ENCODE data around the gene TARBP2. TPM values are rescaled to one million over a fixed set of nuclear protein-coding genes. Genes with fewer than 3 reads are reported as not detected.
A peak's percentile ranks its signal among the peaks of the same experiment; 100 is the strongest.

TARBP2 gene, protein sequence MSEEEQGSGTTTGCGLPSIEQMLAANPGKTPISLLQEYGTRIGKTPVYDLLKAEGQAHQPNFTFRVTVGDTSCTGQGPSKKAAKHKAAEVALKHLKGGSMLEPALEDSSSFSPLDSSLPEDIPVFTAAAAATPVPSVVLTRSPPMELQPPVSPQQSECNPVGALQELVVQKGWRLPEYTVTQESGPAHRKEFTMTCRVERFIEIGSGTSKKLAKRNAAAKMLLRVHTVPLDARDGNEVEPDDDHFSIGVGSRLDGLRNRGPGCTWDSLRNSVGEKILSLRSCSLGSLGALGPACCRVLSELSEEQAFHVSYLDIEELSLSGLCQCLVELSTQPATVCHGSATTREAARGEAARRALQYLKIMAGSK
- 19.4 TPM for total RNA-seq

DNA sequence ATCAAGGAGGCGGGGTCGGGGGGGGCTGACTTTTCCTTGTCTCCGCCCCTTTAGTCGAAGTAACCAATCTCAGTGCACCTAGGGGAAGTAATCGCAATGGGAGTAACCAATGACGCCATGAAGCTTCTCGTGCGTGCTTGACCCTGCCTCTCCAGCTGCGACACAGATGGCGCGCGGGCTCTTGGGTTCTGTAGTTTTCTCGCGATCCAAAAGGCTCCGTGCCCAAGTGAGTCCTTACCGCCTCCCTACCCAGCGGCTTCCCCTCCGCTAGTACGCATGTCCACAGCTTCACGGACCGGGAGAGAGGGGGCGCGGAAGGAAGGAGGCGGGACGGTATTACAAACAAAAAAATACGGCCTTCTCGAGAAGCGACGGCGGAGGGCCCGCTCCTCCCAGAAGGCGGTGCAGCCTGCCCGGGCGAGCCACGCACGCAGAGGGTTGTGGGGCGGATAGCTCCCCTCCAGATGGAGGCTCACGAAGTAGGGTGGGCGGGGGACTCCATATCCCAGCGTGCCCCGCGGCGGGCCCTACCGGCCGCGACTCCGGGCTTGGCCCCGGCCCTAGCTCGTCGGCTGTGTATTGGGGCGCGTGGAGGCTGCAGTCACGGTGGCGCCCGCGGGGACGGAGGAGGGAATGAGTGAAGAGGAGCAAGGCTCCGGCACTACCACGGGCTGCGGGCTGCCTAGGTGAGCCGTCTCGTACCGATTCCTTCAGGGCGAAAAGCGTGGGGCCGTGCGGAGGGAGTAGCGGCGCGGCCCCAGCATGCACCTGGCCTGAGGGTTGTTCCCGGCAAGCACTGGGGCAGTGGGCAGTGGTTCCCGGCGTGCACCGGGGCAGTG lies at the start of gene TARBP2:
Gene TARBP2 (plus strand): TSS at position 508 of the 839 bp plus-strand sequence. CDS start 126 bp downstream, at position 634.
- peak; percentile 99 for DNase-seq (ENCODE audit: low spot score)
- ATAC-seq: peak; percentile 91
- intact Hi-C loops (cut with DNase I): loop anchor here (10.0 kb wide), 2 partner anchors 46 to 146 kb away; partner anchors contain the start of gene PCBP2

GRCh38 chr12:53451661-53452158 lies 49.4 kb upstream of the TARBP2 start, which contains the start of gene PCBP2:
TSS of gene PCBP2 (plus strand) at chr12:53452102. CDS start at chr12:53454801, 2,699 bp downstream.
- peak; percentile 98 for ATAC-seq
- peak; percentile 98 for DNase-seq (ENCODE audit: low spot score)
- intact Hi-C loops (cut with DNase I): loop anchor here (10.0 kb wide), 1 partner anchor 53 kb away; the partner anchor contains the start of genes NPFF and TARBP2

- DNase-seq (ENCODE audit: low spot score) (peak; percentile 92), ATAC-seq (peak; percentile 85)
- intact Hi-C loops (cut with DNase I): loop anchor here (10.0 kb wide), 1 partner anchor 52 kb away; the partner anchor contains the start of genes NPFF and TARBP2
These were observed 48.7 kb upstream of the TARBP2 start for GRCh38 chr12:53452159-53453077.

DNA sequence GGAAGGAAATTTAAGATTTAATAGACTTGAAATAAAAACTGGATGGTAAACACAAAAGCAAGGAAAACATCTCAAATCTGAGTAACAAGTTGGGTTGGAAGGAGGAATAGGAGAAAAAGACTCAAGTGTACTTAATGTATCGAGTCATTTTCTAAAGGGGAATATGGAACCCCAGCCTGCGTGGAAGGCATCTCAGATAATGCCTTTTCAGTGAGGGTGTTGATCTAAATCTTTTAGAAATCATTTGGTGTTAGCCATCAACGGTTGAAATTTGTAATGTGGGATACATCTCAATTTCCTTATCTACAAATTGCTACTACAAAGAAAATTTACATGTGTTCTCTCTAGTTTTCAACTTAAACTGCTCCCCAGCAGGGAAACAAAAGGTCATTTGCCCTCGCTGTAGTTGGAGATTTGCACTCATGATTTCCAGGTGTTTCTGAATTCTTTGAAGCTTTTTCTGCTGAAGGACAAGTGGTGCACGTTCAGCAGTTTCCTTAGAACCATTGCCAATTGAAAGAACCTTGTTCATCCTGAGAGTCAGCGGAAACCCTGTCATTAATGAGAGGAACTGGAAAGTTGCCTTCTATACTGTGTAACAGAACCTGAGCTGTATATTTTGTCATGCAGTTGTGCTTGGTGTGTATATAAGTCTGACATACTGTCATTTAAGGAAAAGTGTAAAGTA lies 47.0 kb upstream of the TARBP2 start:
- no peak for ATAC-seq
- intact Hi-C loops (cut with DNase I): loop anchor here (10.0 kb wide), 1 partner anchor 51 kb away; the partner anchor contains the start of genes NPFF and TARBP2

GRCh38 chr12:53454707-53455106 lies 46.4 kb upstream of the TARBP2 start:
- intact Hi-C loops (cut with DNase I): loop anchor here (10.0 kb wide), 1 partner anchor 50 kb away; the partner anchor contains the start of genes NPFF and TARBP2
- no peak for DNase-seq (ENCODE audit: low spot score)
- ATAC-seq: no peak

More for the DNA sequence above, 47.0 kb upstream of the TARBP2 start:
- DNase-seq (ENCODE audit: low spot score): no peak

DNA sequence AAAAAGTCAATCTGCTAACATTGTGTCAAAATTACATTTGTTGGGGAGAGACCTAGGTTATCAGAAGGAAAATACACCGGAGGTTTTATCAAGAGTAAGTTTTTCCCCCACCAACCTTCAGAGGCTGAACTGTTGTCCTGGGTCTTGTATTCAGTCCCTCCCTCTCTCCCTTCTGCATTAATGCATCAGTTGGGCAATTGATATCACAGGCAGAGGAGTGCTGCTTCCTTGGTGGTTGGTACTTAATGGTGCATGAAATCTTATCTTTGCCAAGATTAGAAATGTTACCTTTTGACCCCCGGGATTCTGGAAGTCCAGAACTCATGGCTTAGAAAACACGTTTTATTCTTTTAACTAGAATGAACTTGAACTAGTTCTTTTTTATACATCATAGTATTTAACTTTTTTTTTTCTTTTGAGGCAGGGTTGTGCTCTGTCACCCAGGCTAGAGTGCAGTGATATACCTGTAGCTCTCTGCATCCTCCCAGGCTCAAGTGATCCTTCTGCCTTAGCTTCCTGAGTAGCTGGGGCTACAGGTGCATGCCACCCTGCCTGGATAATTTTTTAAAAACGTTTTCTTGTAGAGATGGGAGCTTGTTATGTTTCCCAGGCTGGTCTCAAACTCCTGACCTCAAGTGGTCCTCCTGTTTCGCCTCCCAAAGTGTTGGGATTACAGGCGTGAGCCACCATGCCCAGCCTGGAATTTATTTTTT lies 44.3 kb upstream of the TARBP2 start:
- ATAC-seq (no peak), DNase-seq (ENCODE audit: low spot score) (no peak)
- intact Hi-C loops (cut with DNase I): loop anchor here (10.0 kb wide), 1 partner anchor 48 kb away; the partner anchor contains the start of genes NPFF and TARBP2

- intact Hi-C loops (cut with DNase I): loop anchor here (10.0 kb wide), 1 partner anchor 46 kb away; the partner anchor contains the start of genes NPFF and TARBP2
- ATAC-seq (no peak), DNase-seq (ENCODE audit: low spot score) (no peak)
These were observed 42.0 kb upstream of the TARBP2 start for GRCh38 chr12:53459097-53459496.

DNA sequence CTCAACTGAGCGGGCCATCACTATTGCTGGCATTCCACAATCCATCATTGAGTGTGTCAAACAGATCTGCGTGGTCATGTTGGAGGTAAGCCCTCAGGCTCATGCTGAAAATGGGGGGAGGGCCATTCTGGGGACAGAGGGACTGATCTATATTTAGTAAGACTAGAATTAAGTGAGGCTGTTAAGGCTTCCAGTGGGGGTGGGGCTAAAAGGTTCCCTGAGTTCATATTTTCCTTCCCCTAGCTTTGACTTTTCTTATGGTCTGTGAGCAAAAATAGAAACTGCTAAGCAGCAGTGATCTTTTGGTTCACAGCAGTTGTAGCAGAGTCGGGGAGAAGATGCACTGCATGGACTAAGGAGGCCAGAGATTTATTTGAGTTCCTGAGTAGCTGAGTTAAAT lies 40.0 kb upstream of the TARBP2 start:
- DNase-seq (ENCODE audit: low spot score) (no peak), ATAC-seq (no peak)
- intact Hi-C loops (cut with DNase I): no loop called here

- intact Hi-C loops (cut with DNase I): no loop called here
- no peak for DNase-seq (ENCODE audit: low spot score)
- ATAC-seq: no peak
These were observed 39.5 kb upstream of the TARBP2 start for GRCh38 chr12:53461591-53461990.

GRCh38 chr12:53462935-53463334 lies 38.1 kb upstream of the TARBP2 start:
- DNase-seq (ENCODE audit: low spot score) (no peak), ATAC-seq (no peak)
- intact Hi-C loops (cut with DNase I): no loop called here

- no peak for DNase-seq (ENCODE audit: low spot score)
- no peak for ATAC-seq
- intact Hi-C loops (cut with DNase I): no loop called here
These were observed 37.1 kb upstream of the TARBP2 start for GRCh38 chr12:53463802-53464560.

DNA sequence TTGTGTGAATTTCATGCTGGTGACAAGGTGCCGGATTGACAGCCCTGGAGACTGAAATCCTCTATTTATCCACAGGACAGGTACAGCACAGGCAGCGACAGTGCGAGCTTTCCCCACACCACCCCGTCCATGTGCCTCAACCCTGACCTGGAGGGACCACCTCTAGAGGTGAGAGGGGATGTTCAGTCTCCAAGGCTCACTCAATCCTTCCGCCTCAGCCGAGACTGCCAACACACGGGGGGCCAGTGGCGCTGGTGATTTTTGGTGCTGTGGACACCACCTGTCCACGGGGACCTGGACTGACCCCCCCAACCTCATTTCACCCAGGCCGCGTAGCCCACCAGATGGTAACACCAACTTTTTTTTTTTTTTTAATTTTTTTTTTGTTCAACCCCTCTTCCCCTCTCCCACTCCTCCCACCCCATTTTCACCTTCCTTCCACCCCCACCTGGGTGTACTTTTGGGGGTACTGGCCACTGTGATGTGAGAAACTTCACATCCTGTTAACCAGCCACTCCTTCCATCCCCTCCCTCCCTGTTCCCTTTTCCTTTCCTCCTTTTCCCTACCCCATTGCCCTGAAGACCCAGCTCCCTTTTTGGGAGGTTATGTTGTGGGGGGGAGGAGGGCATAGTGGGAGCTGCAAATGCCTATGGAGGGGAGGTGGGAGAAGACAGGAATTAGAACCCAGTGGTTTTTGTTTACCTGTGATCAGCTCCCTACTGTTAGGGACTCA lies 36.2 kb upstream of the TARBP2 start:
- DNase-seq (ENCODE audit: low spot score) (no peak), ATAC-seq (peak; percentile 31)
- intact Hi-C loops (cut with DNase I): no loop called here

GRCh38 chr12:53465679-53466078 lies 35.4 kb upstream of the TARBP2 start:
- DNase-seq (ENCODE audit: low spot score) (no peak), ATAC-seq (no peak)
- intact Hi-C loops (cut with DNase I): no loop called here

- no peak for DNase-seq (ENCODE audit: low spot score)
- ATAC-seq: no peak
- intact Hi-C loops (cut with DNase I): no loop called here
These were observed 34.4 kb upstream of the TARBP2 start for GRCh38 chr12:53466640-53467039.

DNA sequence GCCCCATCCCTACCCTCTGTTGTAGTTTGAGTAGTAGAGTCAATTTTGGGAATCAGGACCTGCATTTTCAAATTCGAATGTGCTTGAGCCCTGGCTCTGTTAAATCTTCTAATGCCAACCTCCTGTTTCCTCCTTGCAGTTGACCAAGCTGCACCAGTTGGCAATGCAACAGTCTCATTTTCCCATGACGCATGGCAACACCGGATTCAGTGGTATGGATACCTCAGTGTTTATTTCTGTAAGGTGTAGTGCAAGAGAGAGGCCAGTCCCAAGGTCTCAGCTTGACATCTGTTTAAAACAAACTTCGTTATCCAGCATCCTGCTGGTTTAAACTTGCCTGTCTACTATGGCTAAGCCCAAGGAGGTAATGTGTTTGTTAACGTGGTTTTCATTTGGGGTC lies 34.0 kb upstream of the TARBP2 start:
- no peak for DNase-seq (ENCODE audit: low spot score)
- no peak for ATAC-seq
- intact Hi-C loops (cut with DNase I): no loop called here

GRCh38 chr12:53467880-53468279 lies 33.2 kb upstream of the TARBP2 start:
- intact Hi-C loops (cut with DNase I): no loop called here
- DNase-seq (ENCODE audit: low spot score): no peak
- no peak for ATAC-seq

Measured in sciatic nerve (tissue), 2 donors.